ENCODE measurements around the gene TBPL1. TPM values are rescaled to one million over a fixed set of nuclear protein-coding genes. Genes with fewer than 3 reads are reported as not detected.

TBPL1 gene
- polyA plus RNA-seq, 1 donor (not counting 4 experiments of a cell fraction or from before 2014, with no cell fraction given), result 39.1 TPM

- Histone ChIP-seq H4K20me1 (ENCODE audit: control insufficient read depth, extremely low read depth, insufficient read depth, low read length) (no peaks in the 10 kb centered on the region), H3K4me3 (ENCODE audit: control insufficient read depth in 2 of 3, extremely low read depth in 1 of 3, insufficient read depth in 2 of 3, low read depth in 1 of 3, low read length in 3 of 3) (no peak overlapping the region), H3K9me1 (ENCODE audit: control insufficient read depth, extremely low read depth, insufficient read depth, low read length) (no peaks in the 10 kb centered on the region), H3K9ac (ENCODE audit: control insufficient read depth, extremely low read depth, insufficient read depth, low read length) (no peak overlapping the region), H3K4me1 (ENCODE audit: control insufficient read depth, extremely low read depth, insufficient read depth, low read length) (peaks cover 8% of the 10 kb centered on the region), H3K27ac (ENCODE audit: control insufficient read depth, insufficient read depth, low read length) (no peak overlapping the region), H3K79me2 (ENCODE audit: control insufficient read depth, insufficient read depth, low read length) (peaks cover 81% of the 10 kb centered on the region), H3K4me2 (ENCODE audit: control insufficient read depth, extremely low read depth, insufficient read depth, low read depth, low read length) (no peak overlapping the region), H3K27me3 (ENCODE audit: control insufficient read depth, extremely low read depth, insufficient read depth, low read length) (no peaks in the 10 kb centered on the region), H2AFZ (ENCODE audit: control insufficient read depth, low read length) (no peak overlapping the region), H3K36me3 (ENCODE audit: control insufficient read depth in 2 of 2, extremely low read depth in 1 of 2, insufficient read depth in 2 of 2, low read length in 2 of 2) (no peaks in the 10 kb centered on the region), H3K9me3 (ENCODE audit: control insufficient read depth, low read depth, low read length) (no peaks in the 10 kb centered on the region)
- DNase-seq (ENCODE audit: low read depth, low spot score), result no peak
- FAIRE-seq, result no peak
- dilution Hi-C loops (cut with MboI; ENCODE audit: extremely low pct_ligation_motif_present, low sequenced_read_pairs), result no loop called here
- no peak for TF ChIP-seq CTCF (optimal IDR thresholded peaks at IDR 0.05 in 1 of 3, IDR thresholded peaks at IDR 0.05 in 1 of 3, conservative IDR thresholded peaks at IDR 0.05 in 1 of 3; ENCODE audit: extremely low read depth in 1 of 3, insufficient read depth in 2 of 3, low read length in 3 of 3)
- TF ChIP-seq EZH2 (IDR thresholded peaks at IDR 0.05; ENCODE audit: low read length), result no peak
Measured at GRCh38 chr6:133957227-133957626, 4.2 kb downstream of the TBPL1 start.

- H3K9ac ChIP-seq (ENCODE audit: control insufficient read depth, extremely low read depth, insufficient read depth, low read length), result no peak overlapping the region
- no peak overlapping the region for H2AFZ ChIP-seq (ENCODE audit: control insufficient read depth, low read length)
- no peaks in the 10 kb centered on the region for H3K9me3 ChIP-seq (ENCODE audit: control insufficient read depth, low read depth, low read length)
- no peaks in the 10 kb centered on the region for H3K27me3 ChIP-seq (ENCODE audit: control insufficient read depth, extremely low read depth, insufficient read depth, low read length)
- H4K20me1 ChIP-seq (ENCODE audit: control insufficient read depth, extremely low read depth, insufficient read depth, low read length), result no peaks in the 10 kb centered on the region
- FAIRE-seq (no peak), DNase-seq (ENCODE audit: low read depth, low spot score) (no peak)
- dilution Hi-C loops (cut with MboI; ENCODE audit: extremely low pct_ligation_motif_present, low sequenced_read_pairs), result no loop called here
- peaks cover 87% of the 10 kb centered on the region for H3K79me2 ChIP-seq (ENCODE audit: control insufficient read depth, insufficient read depth, low read length)
- no peak overlapping the region for H3K27ac ChIP-seq (ENCODE audit: control insufficient read depth, insufficient read depth, low read length)
- peaks cover 8% of the 10 kb centered on the region for H3K4me1 ChIP-seq (ENCODE audit: control insufficient read depth, extremely low read depth, insufficient read depth, low read length)
- H3K36me3 ChIP-seq (ENCODE audit: control insufficient read depth in 2 of 2, extremely low read depth in 1 of 2, insufficient read depth in 2 of 2, low read length in 2 of 2), result no peaks in the 10 kb centered on the region
- no peak for TF ChIP-seq EZH2 (IDR thresholded peaks at IDR 0.05; ENCODE audit: low read length)
- no peak for TF ChIP-seq CTCF (optimal IDR thresholded peaks at IDR 0.05 in 1 of 3, IDR thresholded peaks at IDR 0.05 in 1 of 3, conservative IDR thresholded peaks at IDR 0.05 in 1 of 3; ENCODE audit: extremely low read depth in 1 of 3, insufficient read depth in 2 of 3, low read length in 3 of 3)
- no peak overlapping the region for H3K4me3 ChIP-seq (ENCODE audit: control insufficient read depth in 2 of 3, extremely low read depth in 1 of 3, insufficient read depth in 2 of 3, low read depth in 1 of 3, low read length in 3 of 3)
- H3K4me2 ChIP-seq (ENCODE audit: control insufficient read depth, extremely low read depth, insufficient read depth, low read depth, low read length), result no peak overlapping the region
- H3K9me1 ChIP-seq (ENCODE audit: control insufficient read depth, extremely low read depth, insufficient read depth, low read length), result no peaks in the 10 kb centered on the region
Measured at GRCh38 chr6:133957780-133958242, 4.8 kb downstream of the TBPL1 start.
